Measurements from ENCODE around the gene CEP83.

DNA sequence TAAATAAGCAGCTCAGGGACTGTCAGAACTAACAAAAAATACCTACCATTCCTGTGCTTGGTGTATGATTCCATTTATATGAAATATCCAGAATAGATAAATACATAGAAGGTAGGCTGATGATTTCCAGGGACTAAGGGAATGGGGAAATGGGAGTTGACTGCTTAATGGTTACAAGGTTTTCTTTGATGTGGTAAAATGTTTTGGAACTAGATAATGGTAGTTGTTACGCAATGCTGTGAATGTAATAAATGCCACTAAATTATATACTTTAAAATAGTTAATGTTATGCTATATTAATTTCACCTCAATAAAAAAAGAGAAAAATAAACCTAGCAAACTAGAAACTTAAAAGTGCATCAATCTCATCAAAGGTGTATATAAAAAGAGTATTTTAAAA, 41.1 kb downstream of the CEP83 start:
- no peak for TF ChIP-seq TAF1 (IDR thresholded peaks at IDR 0.05; ENCODE audit: borderline replicate concordance, low read depth, low read length)
- TF ChIP-seq, protein P1, sequence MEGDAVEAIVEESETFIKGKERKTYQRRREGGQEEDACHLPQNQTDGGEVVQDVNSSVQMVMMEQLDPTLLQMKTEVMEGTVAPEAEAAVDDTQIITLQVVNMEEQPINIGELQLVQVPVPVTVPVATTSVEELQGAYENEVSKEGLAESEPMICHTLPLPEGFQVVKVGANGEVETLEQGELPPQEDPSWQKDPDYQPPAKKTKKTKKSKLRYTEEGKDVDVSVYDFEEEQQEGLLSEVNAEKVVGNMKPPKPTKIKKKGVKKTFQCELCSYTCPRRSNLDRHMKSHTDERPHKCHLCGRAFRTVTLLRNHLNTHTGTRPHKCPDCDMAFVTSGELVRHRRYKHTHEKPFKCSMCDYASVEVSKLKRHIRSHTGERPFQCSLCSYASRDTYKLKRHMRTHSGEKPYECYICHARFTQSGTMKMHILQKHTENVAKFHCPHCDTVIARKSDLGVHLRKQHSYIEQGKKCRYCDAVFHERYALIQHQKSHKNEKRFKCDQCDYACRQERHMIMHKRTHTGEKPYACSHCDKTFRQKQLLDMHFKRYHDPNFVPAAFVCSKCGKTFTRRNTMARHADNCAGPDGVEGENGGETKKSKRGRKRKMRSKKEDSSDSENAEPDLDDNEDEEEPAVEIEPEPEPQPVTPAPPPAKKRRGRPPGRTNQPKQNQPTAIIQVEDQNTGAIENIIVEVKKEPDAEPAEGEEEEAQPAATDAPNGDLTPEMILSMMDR (IDR thresholded peaks at IDR 0.05), result no peak
- no peak for TF ChIP-seq POLR2AphosphoS5 (IDR thresholded peaks at IDR 0.05; ENCODE audit: low read depth, low read length)
- TF ChIP-seq EZH2phosphoT487 (IDR thresholded peaks at IDR 0.05; ENCODE audit: borderline replicate concordance, low read depth), result no peak
- TF ChIP-seq, protein P2, sequence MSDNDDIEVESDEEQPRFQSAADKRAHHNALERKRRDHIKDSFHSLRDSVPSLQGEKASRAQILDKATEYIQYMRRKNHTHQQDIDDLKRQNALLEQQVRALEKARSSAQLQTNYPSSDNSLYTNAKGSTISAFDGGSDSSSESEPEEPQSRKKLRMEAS (IDR thresholded peaks at IDR 0.05; ENCODE audit: low read depth), result no peak
- no peak for TF ChIP-seq RXRA (IDR thresholded peaks at IDR 0.05; ENCODE audit: borderline replicate concordance, low read depth)
- TF ChIP-seq RFX5 (IDR thresholded peaks at IDR 0.05; ENCODE audit: low read length), result no peak
- TF ChIP-seq SIN3A (IDR thresholded peaks at IDR 0.05; ENCODE audit: borderline replicate concordance, low read depth, low read length), result no peak
- no peak for TF ChIP-seq NFIC (IDR thresholded peaks at IDR 0.05; ENCODE audit: borderline replicate concordance)
- no peak for TF ChIP-seq CHD2 (IDR thresholded peaks at IDR 0.05; ENCODE audit: low read length, partially characterized antibody)
- no peak for TF ChIP-seq RAD21 (IDR thresholded peaks at IDR 0.05; ENCODE audit: low read length)
- TF ChIP-seq YY1 (IDR thresholded peaks at IDR 0.05; ENCODE audit: low read depth), result no peak
- TF ChIP-seq, protein P3, sequence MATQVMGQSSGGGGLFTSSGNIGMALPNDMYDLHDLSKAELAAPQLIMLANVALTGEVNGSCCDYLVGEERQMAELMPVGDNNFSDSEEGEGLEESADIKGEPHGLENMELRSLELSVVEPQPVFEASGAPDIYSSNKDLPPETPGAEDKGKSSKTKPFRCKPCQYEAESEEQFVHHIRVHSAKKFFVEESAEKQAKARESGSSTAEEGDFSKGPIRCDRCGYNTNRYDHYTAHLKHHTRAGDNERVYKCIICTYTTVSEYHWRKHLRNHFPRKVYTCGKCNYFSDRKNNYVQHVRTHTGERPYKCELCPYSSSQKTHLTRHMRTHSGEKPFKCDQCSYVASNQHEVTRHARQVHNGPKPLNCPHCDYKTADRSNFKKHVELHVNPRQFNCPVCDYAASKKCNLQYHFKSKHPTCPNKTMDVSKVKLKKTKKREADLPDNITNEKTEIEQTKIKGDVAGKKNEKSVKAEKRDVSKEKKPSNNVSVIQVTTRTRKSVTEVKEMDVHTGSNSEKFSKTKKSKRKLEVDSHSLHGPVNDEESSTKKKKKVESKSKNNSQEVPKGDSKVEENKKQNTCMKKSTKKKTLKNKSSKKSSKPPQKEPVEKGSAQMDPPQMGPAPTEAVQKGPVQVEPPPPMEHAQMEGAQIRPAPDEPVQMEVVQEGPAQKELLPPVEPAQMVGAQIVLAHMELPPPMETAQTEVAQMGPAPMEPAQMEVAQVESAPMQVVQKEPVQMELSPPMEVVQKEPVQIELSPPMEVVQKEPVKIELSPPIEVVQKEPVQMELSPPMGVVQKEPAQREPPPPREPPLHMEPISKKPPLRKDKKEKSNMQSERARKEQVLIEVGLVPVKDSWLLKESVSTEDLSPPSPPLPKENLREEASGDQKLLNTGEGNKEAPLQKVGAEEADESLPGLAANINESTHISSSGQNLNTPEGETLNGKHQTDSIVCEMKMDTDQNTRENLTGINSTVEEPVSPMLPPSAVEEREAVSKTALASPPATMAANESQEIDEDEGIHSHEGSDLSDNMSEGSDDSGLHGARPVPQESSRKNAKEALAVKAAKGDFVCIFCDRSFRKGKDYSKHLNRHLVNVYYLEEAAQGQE (IDR thresholded peaks at IDR 0.05; ENCODE audit: low read depth, low read length), result no peak
- TF ChIP-seq EP300 (IDR thresholded peaks at IDR 0.05; ENCODE audit: borderline replicate concordance in 1 of 2, low read depth in 1 of 2, low read length in 1 of 2), result no peak

Measured in SK-N-SH (cell line).